Epithelial cell of esophagus (primary cell): ENCODE data around the gene ZNF253.
A peak's percentile ranks its signal among the peaks of the same experiment; 100 is the strongest.
"Not testable (repeated sequence)": the region's sequence is repeated elsewhere in the genome, so short reads cannot be mapped to it uniquely, and the experiment has no call there.

Experiments used
- DNase-seq: peaks from one replicate; pipeline ENCODE4 v3.0.0; 2010; ENCODE audit warnings: low read depth
- H3K4me3 ChIP-seq: 2 replicates; pipeline ENCODE4 v1.5.1; 2011; ENCODE audit warnings: mild to moderate bottlenecking, low read length, control low read depth
- CTCF ChIP-seq: IDR thresholded peaks from 2 replicates; pipeline ENCODE4 v1.5.1; 2011; ENCODE audit warnings: low read depth, mild to moderate bottlenecking, low read length, control low read depth, inconsistent platforms; ENCODE audit not compliant: insufficient read depth; ENCODE audit errors: missing control alignments

The ZNF253 gene

DNA sequence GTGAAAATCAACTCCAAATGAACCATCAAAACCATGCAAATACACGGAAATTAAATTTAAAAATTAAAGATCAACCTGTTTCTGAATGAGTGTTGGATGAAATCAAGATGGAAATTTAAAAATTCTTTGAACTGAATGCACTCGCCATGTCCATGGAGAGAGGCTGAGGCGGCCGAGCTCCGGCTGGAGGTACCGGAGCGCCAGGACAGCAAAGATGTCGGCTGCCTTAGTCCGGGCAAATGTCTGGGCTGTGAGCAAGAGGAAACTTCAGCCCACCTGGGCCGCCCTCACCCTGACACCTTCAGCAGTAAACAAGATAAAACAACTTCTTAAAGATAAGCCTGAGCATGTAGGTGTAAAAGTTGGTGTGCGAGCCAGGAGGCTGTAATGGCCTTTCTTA lies 38.8 kb upstream of the ZNF253 start:
- no peak for TF ChIP-seq CTCF
- no peak for DNase-seq
- H3K4me3 ChIP-seq: no peak overlapping the region

GRCh38 chr19:19835560-19836038 lies 30.1 kb upstream of the ZNF253 start:
- H3K4me3 ChIP-seq: no peak overlapping the region
- no peak for DNase-seq
- TF ChIP-seq CTCF: no peak

DNA sequence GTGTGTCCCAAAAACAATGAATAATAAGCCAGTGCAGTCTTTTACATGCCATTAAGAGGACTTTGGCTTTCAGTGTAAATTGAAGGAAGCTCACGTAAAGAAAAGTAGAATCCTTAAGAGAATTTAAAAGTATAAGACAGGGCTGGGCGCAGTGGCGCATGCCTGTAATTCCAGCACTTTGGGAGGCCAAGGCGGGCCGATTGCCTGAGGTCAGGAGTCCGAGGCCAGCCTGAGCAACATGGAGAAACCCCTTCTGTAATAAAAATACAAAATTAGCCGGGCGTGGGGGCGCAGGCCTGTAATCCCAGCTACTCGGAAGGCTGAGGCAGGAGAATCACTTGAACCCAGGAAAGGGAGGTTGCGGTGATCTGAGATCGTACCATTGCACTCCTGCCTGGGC lies 17.9 kb upstream of the ZNF253 start:
- no peak for DNase-seq
- no peak for TF ChIP-seq CTCF
- no peak overlapping the region for H3K4me3 ChIP-seq

DNA sequence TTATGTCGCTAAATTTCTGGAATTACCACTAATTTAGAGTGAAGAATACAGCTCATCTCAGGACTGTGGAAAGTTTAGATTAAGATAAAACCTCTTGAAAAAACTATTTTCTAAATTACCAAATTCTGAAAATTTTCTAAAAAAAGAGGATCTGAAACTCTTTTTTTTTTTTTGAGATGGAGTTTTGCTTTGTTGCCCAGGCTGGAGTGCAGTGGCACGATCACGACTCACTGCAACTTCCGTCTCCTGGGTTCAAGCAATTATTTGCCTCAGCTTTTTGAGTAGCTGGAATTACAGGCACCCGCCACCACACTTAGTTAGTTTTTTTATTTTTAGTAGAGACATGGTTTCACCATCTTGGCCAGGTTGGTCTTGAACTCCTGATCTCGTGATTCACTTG lies 16.6 kb upstream of the ZNF253 start:
- no peak for TF ChIP-seq CTCF
- DNase-seq: no peak
- H3K4me3 ChIP-seq: no peak overlapping the region

- not testable (repeated sequence) for DNase-seq, H3K4me3 ChIP-seq
These were observed 13.9 kb upstream of the ZNF253 start for GRCh38 chr19:19851740-19852139.

GRCh38 chr19:19858751-19859150 lies 6.9 kb upstream of the ZNF253 start:
- TF ChIP-seq CTCF: no peak
- no peak for DNase-seq

GRCh38 chr19:19860756-19861390 lies 4.8 kb upstream of the ZNF253 start:
- no peak overlapping the region for H3K4me3 ChIP-seq
- peak; percentile 2 for DNase-seq
- no peak for TF ChIP-seq CTCF

More at GRCh38 chr19:19858751-19859150, 6.9 kb upstream of the ZNF253 start:
- no peak overlapping the region for H3K4me3 ChIP-seq
